ENCODE data around the gene GRAMD4.

The GRAMD4 gene

DNA sequence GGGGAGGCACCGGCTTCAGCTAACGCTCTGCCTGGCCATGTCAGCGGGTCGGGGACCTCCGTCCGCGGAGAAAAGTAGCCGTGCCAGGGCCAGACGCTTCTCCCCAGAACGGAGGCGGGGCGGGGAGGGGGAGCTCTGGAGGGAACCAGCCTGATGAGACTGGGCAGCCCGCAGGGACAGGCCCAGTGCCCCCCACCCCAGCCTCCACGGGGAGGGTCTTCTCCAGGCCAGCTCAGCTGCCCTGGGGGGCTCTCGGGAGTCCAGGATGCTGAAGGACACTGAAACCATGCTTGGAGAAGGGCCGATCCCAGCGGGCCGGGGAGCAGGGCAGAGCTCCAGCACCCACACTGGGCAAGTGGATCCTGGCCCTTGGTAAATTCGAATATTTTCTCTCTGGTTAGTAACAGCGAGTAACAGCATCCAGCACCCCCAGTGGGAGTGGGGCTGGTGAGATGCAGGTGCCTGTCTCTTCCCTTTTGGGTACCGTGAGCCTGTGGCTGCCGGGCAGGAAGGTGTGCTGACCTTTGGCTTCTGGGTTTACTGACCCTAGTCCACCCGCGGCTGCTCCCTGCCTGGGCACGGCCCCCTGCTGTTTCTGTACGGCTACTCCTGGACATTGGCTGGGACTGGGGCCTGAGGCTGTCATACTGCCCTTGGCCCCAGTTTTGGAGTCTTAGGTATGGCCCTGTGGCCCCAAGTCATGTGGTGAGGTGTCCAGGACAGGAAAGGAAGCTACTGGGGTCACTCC lies 35.8 kb downstream of the GRAMD4 start:
- no peak for DNase-seq (ENCODE audit: low read depth)

DNA sequence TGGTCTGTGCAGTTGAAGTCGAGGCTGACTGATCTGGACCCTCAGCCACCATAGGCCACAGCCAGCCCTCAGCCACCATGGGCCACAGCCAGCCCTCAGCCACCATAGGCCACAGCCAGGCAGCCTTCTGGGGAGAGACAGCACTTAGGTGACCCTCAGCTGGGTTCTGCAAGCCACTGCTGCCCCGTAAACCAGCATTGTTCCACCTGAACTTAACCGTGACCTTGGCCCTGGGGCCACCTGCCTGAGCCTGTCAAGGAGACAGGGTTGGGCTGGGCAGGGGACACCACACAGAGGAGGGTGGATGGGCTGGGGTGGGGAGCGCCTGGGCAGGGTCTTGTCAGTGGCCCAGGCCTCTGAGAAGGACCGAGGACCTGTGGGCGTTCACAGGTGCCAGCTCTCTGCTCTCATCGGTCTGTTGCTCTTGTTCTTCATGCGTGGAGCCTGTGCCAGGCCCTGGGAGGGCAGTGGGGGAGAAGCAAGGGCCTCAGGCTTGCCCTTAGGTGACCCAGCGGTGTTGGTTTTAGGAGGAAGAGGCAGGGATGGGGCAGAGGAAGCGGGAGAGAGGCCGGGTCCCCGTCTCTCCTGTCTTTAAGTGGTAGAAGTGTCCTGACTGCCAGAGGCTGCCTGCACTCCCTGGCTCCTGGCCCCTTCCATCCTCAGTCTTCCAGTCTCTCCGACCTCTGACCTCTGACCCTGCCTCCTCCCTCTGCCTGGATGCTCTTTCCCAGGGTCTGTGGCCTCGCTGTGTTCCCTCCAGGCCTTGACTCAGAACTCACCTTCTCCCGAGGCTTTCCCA lies 36.9 kb downstream of the GRAMD4 start:
- DNase-seq (ENCODE audit: low read depth), result no peak

DNA sequence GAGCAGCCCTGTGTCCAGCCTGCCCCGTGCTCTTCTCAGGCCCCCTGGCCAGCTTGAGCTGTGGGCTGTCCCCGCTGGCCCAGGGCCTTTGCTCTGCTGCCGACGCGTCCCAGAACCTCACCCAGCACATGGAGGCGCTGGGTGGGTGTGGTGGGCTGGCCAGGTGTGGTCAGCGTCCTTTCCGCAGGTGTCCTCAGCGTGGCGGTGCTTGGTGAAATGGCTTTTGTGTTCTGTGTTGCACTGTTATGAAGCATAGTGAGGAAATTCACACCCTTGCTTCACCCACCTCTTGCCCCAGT lies 37.4 kb downstream of the GRAMD4 start:
- no peak for DNase-seq (ENCODE audit: low read depth)

DNA sequence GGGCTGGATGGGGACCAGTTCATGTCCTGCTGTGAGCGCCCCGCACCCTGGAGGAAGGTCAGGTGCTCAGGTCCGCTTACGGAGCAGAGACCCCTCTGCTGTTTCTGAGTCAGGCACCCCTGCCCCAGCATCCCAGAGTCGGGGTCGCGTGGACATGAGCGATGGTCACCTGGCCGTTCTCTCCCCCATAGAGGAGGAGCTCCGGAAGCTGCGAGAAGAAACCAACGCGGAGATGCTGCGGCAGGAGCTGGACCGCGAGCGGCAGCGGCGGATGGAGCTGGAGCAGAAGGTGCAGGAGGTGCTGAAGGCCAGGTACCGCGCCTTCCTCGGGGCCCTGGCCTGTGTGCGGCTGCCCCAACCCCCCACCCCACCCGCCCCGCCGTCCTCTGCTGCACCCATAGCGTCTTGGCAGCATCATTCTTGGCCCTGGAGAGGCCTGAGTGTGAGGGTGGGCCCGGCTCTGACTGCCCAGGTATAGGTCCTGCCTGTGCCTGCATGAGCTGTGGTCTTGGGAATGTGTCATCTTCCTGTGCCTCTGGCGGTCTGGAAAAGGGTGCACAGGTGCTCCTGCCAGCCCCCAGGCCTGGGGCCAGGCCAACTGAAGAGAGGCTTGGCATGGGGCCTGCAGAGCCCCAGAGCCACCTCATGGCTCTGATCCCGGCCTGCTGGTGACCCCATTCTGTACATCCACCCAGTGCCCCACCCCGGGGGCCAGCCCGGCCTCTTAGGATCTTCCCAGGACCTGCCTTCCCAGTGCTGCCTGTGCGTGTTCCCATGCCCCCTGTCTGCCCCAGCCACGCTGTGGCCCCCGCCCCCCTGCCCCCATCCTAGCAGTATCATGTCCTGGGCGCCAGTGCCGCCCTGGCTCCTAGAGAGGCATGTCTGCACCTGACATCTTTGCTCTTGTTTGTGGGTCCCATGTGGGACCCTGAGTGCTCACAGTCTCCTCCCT lies 38.1 kb downstream of the GRAMD4 start:
- DNase-seq (ENCODE audit: low read depth), result no peak

DNA sequence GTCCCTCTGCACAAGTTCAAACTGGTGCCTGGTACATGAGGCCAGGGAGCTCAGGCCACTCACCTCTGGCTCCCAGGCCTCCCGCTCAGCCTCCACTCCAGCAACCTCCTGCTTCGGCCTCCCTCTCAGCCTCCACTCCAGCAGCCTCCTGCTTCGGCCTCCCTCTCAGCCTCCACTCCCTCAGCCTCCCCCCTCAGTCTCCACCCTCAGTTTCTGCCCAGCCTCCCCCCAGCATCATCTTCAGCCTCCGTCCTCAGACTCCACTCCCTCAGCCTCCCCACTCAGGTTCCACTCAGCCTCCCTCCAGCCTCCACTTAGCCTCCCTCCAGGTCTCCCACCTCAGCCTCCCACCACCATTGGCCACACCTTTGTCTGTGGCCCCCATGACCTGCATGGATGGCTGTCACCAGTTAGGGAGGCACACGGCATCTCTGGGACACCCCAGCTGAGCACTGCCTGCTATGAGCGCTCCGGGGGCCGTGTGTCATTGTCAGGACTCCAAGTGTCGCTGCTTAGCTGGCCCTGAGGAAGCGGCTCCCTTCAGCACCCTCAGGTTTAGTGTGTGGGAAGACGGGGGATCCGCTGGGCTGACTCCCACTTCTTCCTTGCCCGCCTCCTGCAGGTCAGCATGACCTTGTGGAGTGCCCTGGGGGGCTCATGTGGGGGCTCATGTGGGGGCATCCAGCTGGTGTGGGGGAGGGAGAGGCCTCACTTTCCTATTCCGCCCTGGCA lies 39.0 kb downstream of the GRAMD4 start:
- no peak for DNase-seq (ENCODE audit: low read depth)

DNA sequence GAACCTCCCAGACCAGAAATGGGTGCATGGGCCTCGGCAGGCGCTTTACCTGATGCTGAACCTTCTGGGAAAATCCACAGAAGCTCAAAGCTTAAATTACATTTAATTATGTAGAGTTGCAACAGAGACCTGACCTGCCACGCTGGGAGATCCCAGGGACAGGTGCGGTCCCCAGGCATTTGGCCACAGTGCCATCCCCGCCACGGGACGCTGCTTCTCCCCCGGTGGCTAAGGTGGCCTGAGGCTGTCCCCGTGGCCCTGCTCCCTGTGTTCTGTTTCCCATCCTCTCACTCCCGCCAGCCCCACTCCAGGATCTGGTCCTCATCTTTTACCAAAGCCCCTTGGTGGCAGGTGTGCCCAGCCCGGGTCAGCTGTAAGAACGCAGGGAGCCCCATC lies 39.6 kb downstream of the GRAMD4 start:
- DNase-seq (ENCODE audit: low read depth), result no peak

DNA sequence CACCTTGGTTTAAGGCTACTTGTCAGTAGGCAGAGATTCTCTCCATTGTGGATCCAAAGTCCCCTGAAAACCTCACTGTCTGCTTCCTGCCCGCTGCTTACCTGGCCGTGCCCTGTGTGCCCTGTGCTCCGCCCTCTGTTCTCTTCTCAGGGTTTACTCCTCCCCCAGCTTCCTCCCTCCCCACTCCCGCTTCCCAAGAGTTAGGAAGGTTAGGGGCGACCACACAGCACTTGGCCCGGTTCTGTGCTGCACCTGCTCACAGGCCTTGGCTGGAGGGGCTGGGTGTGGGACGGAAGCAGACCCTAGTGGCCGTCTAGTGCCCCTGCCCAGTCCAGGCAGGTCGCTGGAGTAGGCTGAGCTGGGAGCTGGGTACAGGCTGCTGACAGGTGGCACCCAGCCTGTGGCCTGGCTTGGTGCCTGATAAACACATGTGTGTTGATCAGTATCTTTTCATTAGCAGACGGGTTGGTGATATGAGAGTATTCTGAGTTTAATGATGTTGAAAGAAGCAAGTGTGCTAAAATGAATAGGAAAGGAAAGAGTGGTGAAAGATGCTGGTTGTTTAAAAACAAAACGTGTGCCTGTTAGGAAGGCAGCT lies 40.5 kb downstream of the GRAMD4 start:
- DNase-seq (ENCODE audit: low read depth), result no peak

DNA sequence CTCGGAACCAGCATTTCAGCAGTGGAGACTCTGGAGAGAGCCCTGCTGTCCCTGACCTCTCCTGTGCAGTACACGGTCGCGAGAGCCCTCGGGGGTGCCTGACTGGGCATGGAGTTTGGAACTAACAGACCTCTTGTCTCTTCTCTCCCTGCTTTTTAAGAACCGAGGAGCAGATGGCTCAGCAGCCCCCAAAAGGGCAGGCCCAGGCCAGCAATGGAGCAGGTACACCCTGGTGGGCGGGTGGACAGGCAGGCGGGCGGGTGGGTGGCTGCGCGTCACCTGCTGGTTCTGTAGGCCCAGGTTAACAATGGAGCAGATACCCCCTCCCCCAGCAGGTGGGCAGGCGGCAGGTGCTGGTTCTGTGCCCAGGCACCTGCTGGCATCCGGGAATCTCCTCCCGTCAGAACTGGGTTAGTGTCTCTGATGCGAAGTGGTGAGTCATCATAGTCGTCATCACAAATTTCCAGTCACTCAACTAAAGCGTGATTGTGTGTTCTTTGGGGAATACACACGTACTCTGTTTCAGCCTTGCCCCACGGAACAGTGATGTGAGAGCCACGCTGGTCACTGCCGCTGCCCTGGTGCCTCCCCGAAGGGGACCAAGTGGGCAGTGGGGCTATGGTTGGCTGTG lies 41.1 kb downstream of the GRAMD4 start:
- DNase-seq (ENCODE audit: low read depth), result peak; percentile 64

DNA sequence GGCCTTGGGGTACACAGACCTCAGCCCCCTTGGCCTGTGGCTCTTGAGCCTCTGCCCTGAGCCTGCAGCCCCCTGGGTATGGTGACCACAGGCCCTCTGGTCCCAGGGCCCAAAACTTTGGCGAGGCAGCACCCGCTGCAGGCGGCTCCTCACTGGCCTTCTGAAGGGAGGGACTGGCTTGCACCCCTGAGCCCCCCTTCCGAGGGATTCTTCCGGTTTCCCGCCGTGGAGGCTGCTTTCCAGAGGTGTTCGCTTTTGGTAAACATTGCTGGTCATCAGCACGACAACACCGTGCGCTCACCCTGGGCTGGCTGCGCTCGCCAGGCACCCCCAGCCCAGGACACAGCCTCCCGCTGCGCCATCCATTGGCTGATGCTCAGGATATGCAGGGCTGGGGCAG lies 42.0 kb downstream of the GRAMD4 start:
- DNase-seq (ENCODE audit: low read depth), result no peak

DNA sequence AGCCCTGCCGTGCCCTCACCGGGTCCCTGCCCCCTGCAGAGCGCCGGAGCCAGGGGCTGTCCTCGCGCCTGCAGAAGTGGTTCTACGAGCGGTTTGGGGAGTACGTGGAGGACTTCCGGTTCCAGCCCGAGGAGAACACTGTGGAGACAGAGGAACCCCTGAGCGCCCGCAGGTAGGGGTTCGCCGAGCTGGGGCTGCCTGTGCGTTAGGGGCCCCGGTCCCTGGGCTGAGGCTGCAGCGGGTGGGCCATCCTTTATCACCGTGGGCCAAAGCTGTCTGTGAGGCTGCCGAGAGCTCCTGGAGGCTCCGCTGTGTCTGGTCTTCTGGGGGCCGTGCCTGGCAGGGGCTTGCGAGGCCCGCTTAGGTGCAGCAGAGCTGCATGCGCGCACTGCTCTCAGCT lies 42.8 kb downstream of the GRAMD4 start:
- no peak for DNase-seq (ENCODE audit: low read depth)

DNA sequence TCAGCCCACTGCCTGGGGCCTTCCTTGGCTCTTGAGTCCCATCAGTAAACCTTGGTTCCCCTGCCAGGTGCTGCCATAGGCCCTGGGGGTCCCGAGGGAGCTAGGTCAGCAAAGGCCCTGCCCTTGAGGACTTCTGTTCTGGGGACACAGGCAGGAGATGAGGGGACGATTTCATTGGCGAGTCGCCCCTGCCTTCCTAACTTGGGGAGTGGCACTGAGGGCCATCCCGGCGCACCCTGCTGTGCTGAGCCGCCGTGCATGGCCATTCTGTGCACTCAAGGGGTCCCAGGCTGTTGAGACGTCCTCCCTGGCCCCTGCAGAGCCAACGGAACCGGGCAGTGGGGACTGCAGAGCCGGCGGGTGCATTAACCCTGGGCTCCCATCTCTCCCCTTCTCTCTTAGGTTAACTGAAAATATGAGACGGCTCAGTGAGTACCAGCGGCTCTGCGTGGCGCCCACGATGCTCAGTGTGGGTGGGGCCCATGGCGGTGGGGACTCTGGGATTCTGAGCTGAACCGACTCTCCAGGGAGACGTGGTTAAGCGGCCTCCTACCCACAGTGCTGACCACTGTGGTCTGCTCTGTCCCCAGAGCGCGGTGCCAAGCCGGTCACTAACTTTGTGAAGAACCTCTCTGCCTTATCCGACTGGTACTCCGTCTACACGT lies 43.4 kb downstream of the GRAMD4 start:
- DNase-seq (ENCODE audit: low read depth), result no peak

DNA sequence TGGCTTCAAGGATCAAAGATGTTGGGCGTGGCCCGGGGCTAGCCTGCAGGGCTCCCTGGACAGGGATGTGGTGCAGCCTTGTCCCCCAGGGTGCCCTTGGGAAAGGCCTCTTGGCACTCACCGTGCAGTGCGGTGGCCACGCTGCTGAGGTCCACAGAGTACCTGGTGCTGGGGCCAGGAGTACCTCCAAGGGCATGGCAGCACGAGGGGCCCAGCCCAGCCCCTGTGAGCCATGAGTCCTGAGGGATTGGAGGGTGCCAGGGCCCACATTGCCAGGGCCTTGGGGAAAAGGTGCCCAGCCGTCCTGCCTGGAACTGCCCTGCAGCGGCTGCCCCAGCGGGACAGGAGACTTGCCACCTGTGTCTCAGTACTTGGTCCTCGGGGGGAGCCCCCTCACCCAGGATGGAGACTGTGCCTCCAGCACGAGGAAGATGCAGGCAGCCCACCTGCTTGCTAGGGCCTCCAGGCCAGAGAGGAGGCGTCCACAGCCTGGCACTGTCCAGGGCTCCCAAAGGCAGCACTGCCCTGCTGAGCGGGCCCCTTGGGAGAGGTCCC lies 44.2 kb downstream of the GRAMD4 start:
- no peak for DNase-seq (ENCODE audit: low read depth)

DNA sequence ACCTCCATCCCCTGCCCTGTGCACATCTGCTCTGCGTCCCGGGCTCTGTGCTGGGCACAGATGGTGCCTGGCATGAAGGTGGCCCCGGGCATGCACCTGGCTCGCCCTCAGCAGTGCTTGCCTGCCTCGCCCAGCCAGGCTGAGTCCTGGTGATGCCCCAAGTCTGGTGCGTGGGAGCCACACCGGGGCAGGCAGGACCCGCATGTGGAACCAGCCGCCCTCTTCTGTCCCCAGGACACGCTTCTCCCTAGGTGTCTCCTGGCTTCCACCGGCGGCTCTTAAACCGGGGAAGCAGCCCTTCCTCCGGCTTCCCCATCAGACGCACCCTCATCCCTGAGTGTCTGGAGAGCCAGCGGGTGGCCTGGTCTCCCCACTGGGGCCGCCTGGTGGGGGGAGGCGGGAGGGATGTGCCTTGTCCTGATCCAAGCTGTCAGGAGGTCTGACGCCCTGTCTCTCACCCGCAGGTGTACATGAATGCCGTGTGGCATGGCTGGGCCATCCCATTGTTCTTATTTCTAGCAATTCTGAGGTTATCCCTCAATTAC lies 45.0 kb downstream of the GRAMD4 start:
- no peak for DNase-seq (ENCODE audit: low read depth)

DNA sequence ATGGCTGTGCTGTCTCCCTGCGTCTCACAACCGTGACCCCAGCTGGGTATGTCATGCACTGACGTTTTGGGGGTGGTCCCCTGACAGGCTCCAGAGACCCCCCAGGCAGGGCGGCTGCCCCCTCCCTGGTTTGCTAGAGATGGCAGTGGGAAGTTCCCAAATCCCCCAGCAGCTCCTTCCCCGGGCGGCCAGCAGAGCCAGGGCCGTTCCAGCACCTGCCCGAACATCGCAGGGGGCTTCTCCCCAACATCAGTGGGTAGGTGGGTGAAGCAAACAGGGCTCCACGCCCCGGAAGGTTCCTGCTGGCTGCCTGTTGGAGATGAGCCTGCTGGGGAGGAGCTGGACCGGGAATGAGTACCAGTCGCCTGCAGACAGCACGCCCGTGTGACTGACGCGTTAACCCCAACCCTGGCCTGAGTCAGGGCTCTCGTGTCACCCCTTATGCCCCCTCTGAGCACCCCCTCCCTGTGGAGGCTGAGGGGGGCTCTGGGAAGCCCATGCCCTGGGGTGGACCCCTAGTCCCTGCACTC lies 45.6 kb downstream of the GRAMD4 start:
- no peak for DNase-seq (ENCODE audit: low read depth)

DNA sequence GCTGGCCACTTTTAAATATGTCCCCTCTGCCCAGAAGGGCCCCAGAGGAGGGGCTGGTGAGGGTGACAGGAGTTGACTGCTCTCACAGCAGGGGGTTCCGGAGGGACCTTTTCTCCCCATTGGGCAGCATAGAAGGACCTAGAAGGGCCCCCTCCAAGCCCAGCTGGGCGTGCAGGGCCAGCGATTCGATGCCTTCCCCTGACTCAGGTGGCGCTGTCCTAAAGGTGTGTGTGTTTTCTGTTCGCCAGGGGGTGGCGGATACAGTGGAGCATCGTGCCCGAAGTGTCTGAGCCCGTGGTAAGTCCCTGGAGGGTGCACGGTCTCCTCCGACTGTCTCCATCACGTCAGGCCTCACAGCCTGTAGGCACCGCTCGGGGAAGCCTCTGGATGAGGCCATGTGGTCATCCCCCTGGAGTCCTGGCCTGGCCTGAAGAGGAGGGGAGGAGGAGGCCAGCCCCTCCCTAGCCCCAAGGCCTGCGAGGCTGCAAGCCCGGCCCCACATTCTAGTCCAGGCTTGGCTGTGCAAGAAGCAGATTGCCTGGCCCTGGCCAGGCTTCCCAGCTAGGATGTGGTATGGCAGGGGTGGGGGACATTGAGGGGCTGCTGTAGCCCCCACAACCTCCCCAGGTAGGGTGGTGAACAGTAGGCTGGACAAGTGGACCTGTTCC lies 46.5 kb downstream of the GRAMD4 start:
- no peak for DNase-seq (ENCODE audit: low read depth)

DNA sequence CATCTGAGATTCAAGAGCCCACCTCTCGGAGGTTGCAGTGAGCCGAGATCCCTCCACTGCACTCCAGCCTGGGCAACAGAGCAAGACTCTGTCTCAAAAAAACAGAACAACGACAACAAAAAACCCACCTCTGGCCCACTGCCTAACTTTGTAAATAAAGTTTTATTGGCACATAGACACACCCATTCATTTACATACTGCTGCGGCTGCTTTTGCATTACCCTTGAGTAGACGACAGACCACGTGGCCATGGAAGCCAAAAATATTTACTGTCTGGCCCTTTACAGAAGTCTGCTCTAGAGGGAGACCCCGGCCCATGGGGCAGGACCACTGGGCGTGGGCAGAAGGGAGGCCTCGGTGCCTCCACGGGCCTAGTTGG lies 47.0 kb downstream of the GRAMD4 start:
- no peak for DNase-seq (ENCODE audit: low read depth)

DNA sequence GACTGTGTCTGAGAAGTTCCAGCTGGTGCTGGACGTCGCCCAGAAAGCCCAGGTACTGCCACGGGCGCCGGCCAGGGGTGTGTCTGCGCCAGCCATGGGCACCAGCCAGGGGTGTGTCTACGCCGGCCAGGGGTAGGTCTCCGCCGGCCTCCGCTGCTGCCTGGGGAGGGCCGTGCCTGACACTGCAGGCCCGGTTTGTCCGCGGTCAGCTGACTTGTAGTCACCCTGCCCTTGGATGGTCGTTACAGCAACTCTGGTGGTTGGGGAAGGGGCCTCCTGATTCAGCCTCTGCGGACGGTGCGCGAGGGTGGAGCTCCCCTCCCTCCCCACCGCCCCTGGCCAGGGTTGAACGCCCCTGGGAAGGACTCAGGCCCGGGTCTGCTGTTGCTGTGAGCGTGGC lies 47.9 kb downstream of the GRAMD4 start:
- DNase-seq (ENCODE audit: low read depth), result no peak

DNA sequence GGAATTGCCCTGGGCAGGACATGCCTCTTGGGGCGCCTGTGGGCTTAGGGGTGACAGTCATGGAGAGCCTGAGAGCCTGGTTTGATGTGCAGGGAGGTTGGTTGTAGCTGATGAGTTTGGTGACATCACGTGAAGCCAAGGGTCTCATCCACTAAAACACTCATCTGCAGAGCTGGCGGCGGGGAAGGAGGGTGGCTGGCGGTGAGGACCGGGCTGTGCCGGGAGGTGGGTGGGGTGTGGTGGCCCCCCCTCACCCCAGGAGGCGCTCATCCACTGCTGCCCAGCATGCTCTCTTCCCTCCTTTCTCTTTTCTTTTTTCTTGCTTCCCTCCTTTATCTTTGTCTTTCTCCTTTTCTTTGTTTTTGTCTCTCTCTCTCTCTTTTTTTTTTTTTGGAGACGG lies 49.0 kb downstream of the GRAMD4 start:
- DNase-seq (ENCODE audit: low read depth), result no peak

DNA sequence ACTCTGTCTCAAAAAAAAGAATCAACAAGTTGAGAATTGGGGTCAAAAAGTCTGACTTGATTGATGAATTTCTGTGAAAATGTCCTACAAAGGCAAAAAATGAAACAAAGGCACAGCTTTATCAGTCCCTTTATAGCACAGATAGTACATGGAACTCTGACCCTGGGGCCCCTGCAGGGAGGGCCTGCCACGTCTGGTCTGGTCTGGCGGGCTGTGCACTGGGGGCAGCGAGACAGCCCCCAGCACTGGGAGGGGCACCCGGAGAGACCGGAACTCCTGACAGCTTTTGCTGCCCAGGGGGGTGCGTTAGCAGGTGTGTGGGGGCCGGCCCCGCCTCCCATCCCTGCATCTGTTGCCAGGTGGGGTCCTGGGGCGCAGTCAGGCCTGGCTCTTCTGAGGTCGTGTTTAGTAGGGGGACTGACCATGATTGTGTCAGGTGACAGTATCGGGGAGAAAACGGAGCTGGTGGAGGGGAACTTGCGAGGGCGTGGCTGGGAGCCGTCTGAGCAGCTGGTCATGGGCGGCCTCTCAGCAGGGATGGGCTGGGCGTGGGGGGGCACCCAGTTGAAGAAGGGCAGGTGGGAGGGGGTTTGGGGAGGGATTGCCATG lies 51.7 kb downstream of the GRAMD4 start:
- DNase-seq (ENCODE audit: low read depth), result no peak

All from T follicular helper cell (primary cell).